GM18867 (cell line): ENCODE measurements around the gene CD48.
"Not testable (repeated sequence)": the region's sequence is repeated elsewhere in the genome, so short reads cannot be mapped to it uniquely, and the experiment has no call there.

Experiments
- ATAC-seq: cut with Tn5 transposase; IDR thresholded peaks from one replicate; pipeline ENCODE4 v1.9.1; 2021; ENCODE audit warnings: mild to moderate bottlenecking, moderate library complexity; ENCODE audit not compliant: unreplicated experiment

The CD48 gene

DNA sequence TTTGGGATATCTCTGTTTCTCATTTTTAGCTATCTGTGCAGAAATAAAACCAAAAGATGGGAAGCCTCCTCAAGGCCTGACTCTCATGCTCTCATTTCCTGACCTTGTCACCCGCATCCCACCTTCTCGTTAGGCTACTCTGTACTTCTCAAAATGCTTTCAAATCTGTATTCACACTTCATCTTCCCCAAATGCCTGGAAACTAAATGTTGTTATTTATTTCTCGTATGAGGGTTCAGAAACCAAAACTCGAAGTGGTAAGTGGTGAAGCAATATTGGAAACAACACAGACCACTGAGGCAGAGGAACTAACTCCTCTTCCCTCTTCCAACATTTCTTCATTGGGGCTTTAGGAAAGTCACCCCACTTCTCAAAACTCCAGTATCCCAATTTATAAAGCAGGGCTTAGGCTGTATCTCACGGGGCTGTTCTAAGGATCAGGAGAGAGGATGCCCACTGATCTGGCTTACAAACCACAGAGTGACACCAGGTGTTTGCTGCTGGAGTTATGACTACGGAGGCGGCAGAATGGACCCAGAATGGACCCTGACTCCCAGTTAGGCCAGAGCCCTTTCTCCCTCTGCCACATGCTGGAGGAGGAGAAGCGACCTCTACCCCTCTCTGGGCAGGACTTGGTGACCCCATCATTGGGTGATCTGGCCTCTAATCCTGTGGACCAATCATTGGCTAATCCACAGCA is 31.0 kb upstream of the CD48 start:
- no peak for ATAC-seq

DNA sequence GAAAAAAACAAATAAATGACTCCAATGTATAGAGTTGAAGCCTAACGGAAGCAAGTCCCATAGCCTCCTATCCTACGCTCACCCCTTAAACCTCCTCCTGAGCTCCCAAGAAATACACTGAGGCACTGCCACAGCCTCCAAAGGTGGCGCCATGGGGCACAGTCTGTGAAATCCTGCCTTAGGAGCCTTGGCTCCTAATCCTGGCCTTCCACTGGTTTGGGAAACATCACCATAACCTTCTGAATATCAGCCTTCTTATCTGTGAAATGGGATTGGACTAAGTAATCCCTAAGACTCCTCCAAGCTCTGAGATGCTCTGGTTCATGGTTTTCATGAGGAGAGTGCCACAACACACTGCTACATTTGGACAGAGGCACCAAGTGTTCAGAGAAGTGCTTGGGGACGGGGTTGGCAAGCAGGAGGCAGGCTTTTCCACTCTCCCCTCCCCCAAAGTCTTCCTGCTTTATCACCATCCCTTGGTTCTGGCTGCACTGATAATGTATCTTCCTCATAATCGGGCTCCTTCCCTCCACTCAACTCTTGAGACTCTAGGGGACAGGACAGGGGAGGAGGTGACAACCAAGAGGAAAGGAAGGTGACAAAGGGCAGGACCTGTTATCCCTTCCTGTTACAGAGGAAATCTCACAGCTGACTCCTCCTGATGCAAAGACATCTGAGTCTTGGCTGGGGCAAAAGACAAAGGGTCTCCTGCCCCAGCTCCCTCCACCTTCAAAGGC is 30.2 kb upstream of the CD48 start:
- ATAC-seq = no peak

DNA sequence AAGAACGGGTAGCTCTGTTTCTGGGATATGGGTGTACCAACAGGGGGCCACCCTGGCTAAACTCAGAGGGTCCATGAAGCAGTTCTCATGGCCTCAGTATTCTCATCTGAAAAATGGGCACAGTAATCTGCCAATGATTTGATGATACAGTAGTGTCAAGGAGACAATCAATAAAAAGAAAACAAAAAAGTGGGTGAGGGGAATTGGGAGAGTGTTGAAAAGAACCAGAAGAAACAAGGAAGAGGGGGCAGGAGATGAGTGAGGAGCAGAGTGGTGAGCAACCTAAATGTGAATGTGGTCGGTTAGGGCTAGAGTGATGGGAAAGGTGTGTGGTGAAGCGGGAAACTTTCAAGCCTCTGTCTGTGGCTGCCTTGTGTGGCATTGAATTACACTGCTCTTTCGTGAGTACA is 29.5 kb upstream of the CD48 start:
- no peak for ATAC-seq

DNA sequence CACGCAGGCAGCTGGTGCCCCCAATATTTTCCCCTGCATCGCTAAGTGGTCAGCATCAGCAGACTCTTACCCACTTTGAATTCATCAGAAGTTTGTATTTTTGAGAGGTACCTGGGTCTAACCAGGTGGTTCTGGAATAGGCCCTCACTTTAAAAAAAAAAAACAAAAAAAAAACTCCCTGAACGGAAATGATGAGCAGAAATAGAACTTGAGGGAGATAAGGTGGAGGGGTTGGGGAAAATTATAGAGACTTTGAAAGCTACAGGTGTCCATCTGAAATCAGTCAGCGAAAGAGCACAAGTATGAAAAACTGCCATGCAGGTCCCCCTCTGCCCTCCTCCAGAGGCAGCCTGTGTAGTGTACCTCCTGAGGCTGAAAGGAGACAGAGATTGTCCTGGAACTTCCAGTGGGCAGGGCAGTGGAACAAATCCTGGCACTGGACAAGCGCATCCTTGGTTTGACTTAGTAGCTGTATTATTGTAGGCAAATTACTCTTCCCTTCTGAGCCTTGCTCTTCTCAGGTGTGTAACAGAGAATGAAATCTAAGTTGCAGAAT is 28.6 kb upstream of the CD48 start:
- no peak for ATAC-seq

- ATAC-seq = peak; percentile 66
Measured at GRCh38 chr1:160739098-160739511, 27.5 kb upstream of the CD48 start, which contains the start of gene SLAMF7. TSS of gene SLAMF7 (plus strand) at chr1:160739247. CDS start at chr1:160739302, 55 bp downstream.

GRCh38 chr1:160738271-160738670 is 26.6 kb upstream of the CD48 start:
- ATAC-seq = no peak

DNA sequence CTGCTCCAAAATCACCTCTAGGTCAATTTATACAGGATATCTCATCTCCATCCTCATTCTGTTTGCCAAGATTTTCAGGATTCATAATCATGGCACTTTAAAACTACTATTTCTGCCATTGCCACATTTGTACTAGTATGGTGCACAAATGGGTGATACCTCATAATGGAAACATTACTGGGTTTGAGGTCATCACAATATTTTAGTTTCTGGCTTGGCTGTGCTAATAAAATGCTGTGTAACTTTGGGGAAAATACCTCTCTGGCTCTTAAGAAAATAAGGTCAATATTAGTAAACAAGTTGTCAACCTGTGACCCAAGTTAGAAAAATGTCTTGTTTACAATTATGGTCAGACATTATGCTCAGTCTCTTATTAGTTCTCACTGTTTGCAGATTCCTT is 22.7 kb upstream of the CD48 start:
- ATAC-seq = no peak

- no peak for ATAC-seq
Measured at GRCh38 chr1:160733898-160734297, 22.3 kb upstream of the CD48 start.

GRCh38 chr1:160731990-160732389 is 20.4 kb upstream of the CD48 start:
- no peak for ATAC-seq

DNA sequence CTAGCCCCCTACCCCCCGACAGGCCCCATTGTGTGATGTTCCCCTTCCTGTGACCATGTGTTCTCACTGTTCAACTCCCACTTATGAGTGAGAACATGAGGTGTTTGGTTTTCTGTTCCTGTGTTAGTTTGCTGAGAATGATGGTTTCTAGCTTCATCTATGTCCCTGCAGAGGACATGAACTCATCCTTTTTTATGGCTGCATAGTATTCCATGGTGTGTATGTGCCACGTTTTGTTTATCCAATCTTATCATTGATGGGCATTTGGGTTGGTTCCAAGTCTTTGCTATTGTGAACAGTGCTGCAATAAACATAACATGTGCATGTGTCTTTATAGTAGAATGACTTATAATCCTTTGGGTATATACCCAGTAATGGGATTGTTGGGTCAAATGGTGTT is 19.9 kb upstream of the CD48 start:
- ATAC-seq = not testable (repeated sequence)

DNA sequence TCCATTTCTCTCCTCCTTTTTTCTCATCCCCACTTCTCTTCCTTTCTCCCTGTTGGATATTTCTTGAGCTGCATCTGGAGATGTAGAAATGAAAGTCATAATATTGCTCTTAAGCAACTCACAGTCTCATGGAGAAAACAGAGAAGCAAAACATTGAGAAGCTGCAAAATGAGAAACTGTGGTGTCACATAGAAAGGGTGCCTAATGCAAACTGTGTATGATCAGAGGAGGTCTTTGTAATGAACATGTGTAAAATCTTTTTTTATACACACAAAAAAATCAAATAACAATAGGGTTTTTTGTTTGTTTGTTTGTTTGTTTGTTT is 15.7 kb upstream of the CD48 start:
- ATAC-seq = no peak

- ATAC-seq = peak; percentile 70
Measured at GRCh38 chr1:160726498-160727315, 15.1 kb upstream of the CD48 start.

DNA sequence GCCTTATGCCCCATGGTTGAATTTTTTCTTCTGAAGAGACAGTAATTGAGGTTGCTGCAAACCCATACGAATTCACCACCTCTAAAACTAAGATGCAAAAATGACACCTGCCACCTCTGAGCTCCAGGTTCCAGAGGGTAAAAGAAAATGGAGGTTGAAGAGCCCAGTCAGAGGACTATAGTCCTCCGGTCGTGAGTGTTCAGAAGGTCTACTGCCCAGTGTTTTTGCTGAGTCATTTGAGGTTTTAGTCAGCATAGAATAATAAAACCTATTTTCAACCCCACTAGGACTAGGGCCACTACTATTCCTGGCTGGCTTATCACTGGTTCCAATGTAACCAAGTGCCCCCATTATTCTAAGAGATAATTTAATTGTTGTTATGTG is 14.5 kb upstream of the CD48 start:
- peak; percentile 31 for ATAC-seq

GRCh38 chr1:160724465-160725242 is 13.0 kb upstream of the CD48 start:
- no peak for ATAC-seq

GRCh38 chr1:160723332-160723731 is 11.7 kb upstream of the CD48 start:
- ATAC-seq = no peak

- ATAC-seq = no peak
Measured at GRCh38 chr1:160722726-160723125, 11.1 kb upstream of the CD48 start.

- no peak for ATAC-seq
Measured at GRCh38 chr1:160721473-160721872, 9.9 kb upstream of the CD48 start.

GRCh38 chr1:160720356-160721085 is 8.9 kb upstream of the CD48 start:
- no peak for ATAC-seq

GRCh38 chr1:160718210-160718609 is 6.6 kb upstream of the CD48 start:
- no peak for ATAC-seq

- ATAC-seq = no peak
Measured at GRCh38 chr1:160717306-160717705, 5.7 kb upstream of the CD48 start.
